Measurements from ENCODE around the gene KCNN4. TPM values are rescaled to one million over a fixed set of nuclear protein-coding genes. Genes with fewer than 3 reads are reported as not detected.
A peak's percentile ranks its signal among the peaks of the same experiment; 100 is the strongest.

The KCNN4 gene
- total RNA-seq, 4 donors from 2014 or later: 1.1 to 4.1 (median 1.7) TPM; not detected in 1

DNA sequence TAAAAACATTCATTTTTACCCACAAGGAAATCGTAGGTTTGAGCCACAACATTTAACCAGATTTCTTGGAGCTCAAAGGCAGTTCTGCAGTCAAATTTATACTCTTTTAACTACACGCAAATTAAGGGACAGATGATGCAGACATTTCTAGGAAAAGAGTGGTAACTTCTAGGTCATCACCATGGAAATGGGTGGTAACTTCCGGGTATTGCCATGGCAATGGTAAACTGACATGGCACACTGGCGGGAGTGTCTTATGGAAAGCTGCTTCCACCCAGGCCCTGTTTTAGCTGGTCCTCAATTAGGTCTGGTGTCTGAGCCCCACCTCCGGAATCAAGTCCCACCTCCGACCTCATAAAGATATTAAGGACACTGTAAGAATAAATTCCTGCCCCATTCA lies 31.9 kb upstream of the KCNN4 start:
- no peak overlapping the region for H3K4me3 ChIP-seq
- ATAC-seq: no peak
- in situ Hi-C loops (cut with MboI; ENCODE audit: low sequenced_read_pairs in 4 of 4): no loop called here
- H3K9me3 ChIP-seq: no peaks in the 10 kb centered on the region
- no peak for TF ChIP-seq POLR2A (IDR thresholded peaks at IDR 0.05)
- TF ChIP-seq, protein P1, sequence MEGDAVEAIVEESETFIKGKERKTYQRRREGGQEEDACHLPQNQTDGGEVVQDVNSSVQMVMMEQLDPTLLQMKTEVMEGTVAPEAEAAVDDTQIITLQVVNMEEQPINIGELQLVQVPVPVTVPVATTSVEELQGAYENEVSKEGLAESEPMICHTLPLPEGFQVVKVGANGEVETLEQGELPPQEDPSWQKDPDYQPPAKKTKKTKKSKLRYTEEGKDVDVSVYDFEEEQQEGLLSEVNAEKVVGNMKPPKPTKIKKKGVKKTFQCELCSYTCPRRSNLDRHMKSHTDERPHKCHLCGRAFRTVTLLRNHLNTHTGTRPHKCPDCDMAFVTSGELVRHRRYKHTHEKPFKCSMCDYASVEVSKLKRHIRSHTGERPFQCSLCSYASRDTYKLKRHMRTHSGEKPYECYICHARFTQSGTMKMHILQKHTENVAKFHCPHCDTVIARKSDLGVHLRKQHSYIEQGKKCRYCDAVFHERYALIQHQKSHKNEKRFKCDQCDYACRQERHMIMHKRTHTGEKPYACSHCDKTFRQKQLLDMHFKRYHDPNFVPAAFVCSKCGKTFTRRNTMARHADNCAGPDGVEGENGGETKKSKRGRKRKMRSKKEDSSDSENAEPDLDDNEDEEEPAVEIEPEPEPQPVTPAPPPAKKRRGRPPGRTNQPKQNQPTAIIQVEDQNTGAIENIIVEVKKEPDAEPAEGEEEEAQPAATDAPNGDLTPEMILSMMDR (IDR thresholded peaks at IDR 0.05 in 4 of 5, conservative IDR thresholded peaks at IDR 0.05 in 1 of 5): no peak
- no peaks in the 10 kb centered on the region for H3K4me1 ChIP-seq
- peaks cover 0 to 3% (median 0%) of the 10 kb centered on the region in 3 donors for H3K27me3 ChIP-seq
- H3K27ac ChIP-seq: no peak overlapping the region
- no peaks in the 10 kb centered on the region for H3K36me3 ChIP-seq
- no peak for DNase-seq
- intact Hi-C loops (cut with DNase I; ENCODE audit: low total_unique reads): no loop called here

DNA sequence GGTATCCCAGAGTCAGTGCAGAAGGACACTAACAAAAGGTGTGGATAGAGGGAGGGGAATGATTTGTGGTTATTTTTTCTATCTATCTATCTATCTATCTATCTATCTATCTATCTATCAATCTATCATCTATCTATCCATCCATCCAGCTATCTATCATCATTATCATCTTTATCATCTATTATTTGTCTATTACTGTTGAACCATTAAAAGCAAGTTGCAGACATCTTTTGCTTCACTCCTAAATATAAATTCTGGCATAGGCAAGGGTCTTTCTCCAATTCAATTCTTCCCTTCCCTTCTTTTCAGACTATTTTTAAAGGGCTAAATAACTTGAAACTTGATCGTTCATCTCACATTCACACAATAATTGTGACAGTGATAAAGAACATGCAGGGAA lies 31.5 kb upstream of the KCNN4 start:
- no peak overlapping the region for H3K4me3 ChIP-seq
- H3K27me3 ChIP-seq: peaks cover 0 to 3% (median 0%) of the 10 kb centered on the region in 3 donors
- H3K4me1 ChIP-seq: no peaks in the 10 kb centered on the region
- DNase-seq (no peak), ATAC-seq (no peak)
- in situ Hi-C loops (cut with MboI; ENCODE audit: low sequenced_read_pairs in 4 of 4): no loop called here
- intact Hi-C loops (cut with DNase I; ENCODE audit: low total_unique reads): no loop called here
- H3K27ac ChIP-seq: no peak overlapping the region
- H3K9me3 ChIP-seq: no peaks in the 10 kb centered on the region
- no peaks in the 10 kb centered on the region for H3K36me3 ChIP-seq
- TF ChIP-seq, protein P1 (IDR thresholded peaks at IDR 0.05 in 4 of 5, conservative IDR thresholded peaks at IDR 0.05 in 1 of 5): no peak
- TF ChIP-seq POLR2A (IDR thresholded peaks at IDR 0.05): no peak

DNA sequence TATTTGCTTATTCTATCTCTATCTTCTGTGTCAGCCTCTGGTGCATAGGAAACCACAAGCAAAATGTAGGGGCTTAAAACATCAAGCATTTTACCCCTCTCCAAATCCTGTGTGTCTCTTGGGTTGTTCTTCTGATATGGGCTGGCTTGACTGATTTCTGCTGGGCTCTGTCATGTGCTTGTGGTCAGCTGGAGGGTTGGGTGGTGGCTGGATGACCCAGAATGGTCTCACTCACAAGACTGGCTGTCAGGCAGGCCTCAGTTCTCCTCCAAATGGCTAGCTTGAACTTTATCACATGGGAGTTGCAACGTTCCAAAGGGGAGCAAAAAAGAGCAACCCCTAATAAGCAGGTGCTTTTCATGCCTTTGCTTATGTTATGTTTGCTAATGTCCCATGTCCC lies 31.1 kb upstream of the KCNN4 start:
- intact Hi-C loops (cut with DNase I; ENCODE audit: low total_unique reads): no loop called here
- no peak for DNase-seq
- TF ChIP-seq, protein P1 (IDR thresholded peaks at IDR 0.05 in 4 of 5, conservative IDR thresholded peaks at IDR 0.05 in 1 of 5): no peak
- TF ChIP-seq POLR2A (IDR thresholded peaks at IDR 0.05): no peak
- H3K9me3 ChIP-seq: no peaks in the 10 kb centered on the region
- H3K27ac ChIP-seq: no peak overlapping the region
- no peak overlapping the region for H3K4me3 ChIP-seq
- no peaks in the 10 kb centered on the region for H3K4me1 ChIP-seq
- peaks cover 0 to 3% (median 0%) of the 10 kb centered on the region in 3 donors for H3K27me3 ChIP-seq
- ATAC-seq: no peak
- H3K36me3 ChIP-seq: no peaks in the 10 kb centered on the region
- in situ Hi-C loops (cut with MboI; ENCODE audit: low sequenced_read_pairs in 4 of 4): no loop called here

DNA sequence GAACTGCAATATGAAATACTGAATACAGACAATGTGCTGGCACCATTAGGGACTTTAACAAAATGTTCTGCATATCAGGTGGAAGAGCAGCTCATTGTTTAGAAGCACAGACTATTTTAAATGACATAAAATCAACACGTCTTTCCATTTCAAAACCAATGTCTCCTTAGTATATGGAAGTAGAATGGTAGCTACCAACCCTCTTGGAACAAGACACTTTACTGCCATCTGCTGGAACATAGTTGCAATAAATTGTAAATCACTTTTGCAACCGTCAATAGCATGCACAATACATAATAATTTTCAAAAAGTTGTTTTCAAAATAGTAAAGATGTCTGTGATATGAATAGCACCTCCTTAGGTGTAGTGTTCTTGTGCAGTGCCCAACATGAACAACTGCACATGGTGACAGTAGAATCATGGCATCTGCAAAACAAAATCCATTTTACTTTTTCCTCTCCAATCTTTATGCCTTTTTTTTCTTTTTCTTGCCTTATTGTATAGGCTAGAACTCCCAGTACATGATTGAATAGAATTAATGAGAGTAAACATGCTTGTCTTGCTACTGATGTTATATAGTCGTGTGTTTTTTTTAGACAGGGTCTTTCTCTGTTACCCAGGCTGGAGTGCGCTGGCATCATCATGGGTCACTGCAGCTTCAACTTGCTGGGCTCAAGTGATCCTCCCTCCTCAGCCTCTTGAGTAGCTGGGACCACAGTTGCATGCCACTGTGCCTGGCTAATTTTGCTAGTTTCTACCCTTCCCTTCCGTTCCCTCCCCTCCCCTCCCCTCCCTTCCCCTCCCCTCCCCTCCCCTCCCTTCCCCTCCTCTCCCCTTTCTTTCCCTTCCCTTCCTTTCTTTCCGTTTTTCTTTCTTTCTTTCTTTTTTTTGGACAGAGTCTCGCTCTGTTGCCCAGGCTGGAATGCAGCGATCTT lies 29.3 kb upstream of the KCNN4 start:
- no peak overlapping the region for H3K27ac ChIP-seq
- no peak overlapping the region for H3K4me3 ChIP-seq
- H3K27me3 ChIP-seq: peaks cover 0 to 3% (median 0%) of the 10 kb centered on the region in 3 donors
- no peaks in the 10 kb centered on the region for H3K4me1 ChIP-seq
- no peak for ATAC-seq
- no peak for DNase-seq
- H3K9me3 ChIP-seq: no peaks in the 10 kb centered on the region
- H3K36me3 ChIP-seq: no peaks in the 10 kb centered on the region
- no peak for TF ChIP-seq POLR2A (IDR thresholded peaks at IDR 0.05)
- TF ChIP-seq, protein P1 (IDR thresholded peaks at IDR 0.05 in 4 of 5, conservative IDR thresholded peaks at IDR 0.05 in 1 of 5): peak in 3 of 5 experiments; percentile 24 to 53 (median 34)
- in situ Hi-C loops (cut with MboI; ENCODE audit: low sequenced_read_pairs in 4 of 4) (no loop called here), intact Hi-C loops (cut with DNase I; ENCODE audit: low total_unique reads) (loop anchor here (1.0 kb wide), 1 partner anchor 65 kb away; no protein-coding TSS in a partner anchor)

Measured in gastrocnemius medialis (tissue), 4 donors.